Dendritic cell treated with granulocyte-macrophage colony-stimulating factor and Interleukin-4, amounts not matched to agents 40 ng/mL and 50 ng/mL, for 4 days (primary cell): ENCODE results near the gene MIER2.

Experiments
- H3K27ac Mint-ChIP-seq: one replicate; pipeline ENCODE4 v1.8.0; 2022; ENCODE audit warnings: mild to moderate bottlenecking, mixed read lengths
- H3K27me3 Mint-ChIP-seq: one replicate; pipeline ENCODE4 v1.8.0; 2022; ENCODE audit warnings: mild to moderate bottlenecking, mixed read lengths
- H3K36me3 Mint-ChIP-seq: one replicate; pipeline ENCODE4 v1.8.0; 2022; ENCODE audit warnings: low read depth, mixed read lengths
- H3K4me1 Mint-ChIP-seq: one replicate; pipeline ENCODE4 v1.8.0; 2022; ENCODE audit warnings: low read depth, mixed read lengths
- H3K4me3 Mint-ChIP-seq: one replicate; pipeline ENCODE4 v1.8.0; 2022; ENCODE audit warnings: mild to moderate bottlenecking, moderate library complexity, mixed read lengths
- H3K9me3 Mint-ChIP-seq: one replicate; pipeline ENCODE4 v1.8.0; 2022; ENCODE audit warnings: mixed read lengths
- intact Hi-C: fragments of 100-400 bp; cut with micrococcal nuclease; formaldehyde crosslinking; loops from one replicate; pipeline ENCODE4 v1.15.0; 2022

Gene MIER2

DNA sequence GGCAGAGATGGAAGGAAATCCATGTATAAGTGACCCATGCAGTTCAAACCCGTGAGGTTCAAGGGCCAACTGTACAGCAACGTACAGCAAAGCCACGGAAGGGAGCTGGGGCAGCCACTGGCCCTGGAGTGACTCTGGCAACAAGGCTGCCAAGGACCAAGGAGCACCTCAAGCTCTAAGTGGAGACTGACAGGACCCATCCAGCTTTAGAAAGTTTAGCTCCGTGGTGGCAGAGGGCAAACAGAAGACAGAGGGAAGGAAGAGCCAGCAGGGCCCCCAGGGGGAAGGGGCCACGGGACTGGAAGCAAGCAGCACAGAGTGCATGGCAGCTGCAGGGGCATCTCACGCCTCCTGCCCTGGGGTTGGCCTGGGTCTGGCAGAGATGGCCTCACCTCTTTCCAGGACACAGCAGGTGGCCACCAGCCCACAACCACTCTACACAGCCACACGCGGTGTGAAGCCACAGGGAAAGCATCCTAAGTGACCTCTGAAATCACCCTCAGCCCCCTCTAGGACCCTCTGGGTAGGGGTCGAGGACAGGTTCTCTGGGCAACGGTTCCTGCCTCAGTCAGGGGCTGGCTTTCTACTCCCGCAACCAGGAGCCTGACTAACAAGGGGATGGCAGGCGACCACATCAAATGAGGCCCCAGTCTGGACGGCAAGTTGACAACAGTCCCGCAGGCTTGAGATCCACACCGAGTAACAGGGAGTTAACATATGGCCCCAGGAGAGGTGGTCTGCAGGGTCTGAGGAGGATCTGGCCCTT is 3.8 kb downstream of the MIER2 start:
- H3K27me3 Mint-ChIP-seq: peaks cover 10% of the 10 kb centered on the region
- no peaks in the 10 kb centered on the region for H3K9me3 Mint-ChIP-seq
- H3K4me3 Mint-ChIP-seq: no peak overlapping the region
- peak overlapping the region; percentile 27 for H3K27ac Mint-ChIP-seq
- intact Hi-C loops: no loop called here
- H3K4me1 Mint-ChIP-seq: peaks cover 73% of the 10 kb centered on the region
- peaks cover 44% of the 10 kb centered on the region for H3K36me3 Mint-ChIP-seq

- peaks cover 63% of the 10 kb centered on the region for H3K4me1 Mint-ChIP-seq
- H3K27me3 Mint-ChIP-seq: no peaks in the 10 kb centered on the region
- peaks cover 58% of the 10 kb centered on the region for H3K36me3 Mint-ChIP-seq
- H3K9me3 Mint-ChIP-seq: no peaks in the 10 kb centered on the region
- peak overlapping the region; percentile 25 for H3K27ac Mint-ChIP-seq
- H3K4me3 Mint-ChIP-seq: no peak overlapping the region
- intact Hi-C loops: no loop called here
These were observed 5.2 kb downstream of the MIER2 start for GRCh38 chr19:339262-339887.

- Mint-ChIP-seq H3K36me3 (peaks cover 66% of the 10 kb centered on the region), H3K27me3 (no peaks in the 10 kb centered on the region), H3K9me3 (no peaks in the 10 kb centered on the region), H3K4me3 (no peak overlapping the region), H3K27ac (no peak overlapping the region), H3K4me1 (peaks cover 58% of the 10 kb centered on the region)
- intact Hi-C loops: no loop called here
These were observed 6.2 kb downstream of the MIER2 start for GRCh38 chr19:338421-338820.

GRCh38 chr19:336067-336614 is 8.5 kb downstream of the MIER2 start:
- H3K9me3 Mint-ChIP-seq: peaks cover under 1% of the 10 kb centered on the region
- intact Hi-C loops: no loop called here
- H3K4me1 Mint-ChIP-seq: peaks cover 35% of the 10 kb centered on the region
- H3K27me3 Mint-ChIP-seq: no peaks in the 10 kb centered on the region
- no peak overlapping the region for H3K4me3 Mint-ChIP-seq
- peaks cover 62% of the 10 kb centered on the region for H3K36me3 Mint-ChIP-seq
- H3K27ac Mint-ChIP-seq: no peak overlapping the region

DNA sequence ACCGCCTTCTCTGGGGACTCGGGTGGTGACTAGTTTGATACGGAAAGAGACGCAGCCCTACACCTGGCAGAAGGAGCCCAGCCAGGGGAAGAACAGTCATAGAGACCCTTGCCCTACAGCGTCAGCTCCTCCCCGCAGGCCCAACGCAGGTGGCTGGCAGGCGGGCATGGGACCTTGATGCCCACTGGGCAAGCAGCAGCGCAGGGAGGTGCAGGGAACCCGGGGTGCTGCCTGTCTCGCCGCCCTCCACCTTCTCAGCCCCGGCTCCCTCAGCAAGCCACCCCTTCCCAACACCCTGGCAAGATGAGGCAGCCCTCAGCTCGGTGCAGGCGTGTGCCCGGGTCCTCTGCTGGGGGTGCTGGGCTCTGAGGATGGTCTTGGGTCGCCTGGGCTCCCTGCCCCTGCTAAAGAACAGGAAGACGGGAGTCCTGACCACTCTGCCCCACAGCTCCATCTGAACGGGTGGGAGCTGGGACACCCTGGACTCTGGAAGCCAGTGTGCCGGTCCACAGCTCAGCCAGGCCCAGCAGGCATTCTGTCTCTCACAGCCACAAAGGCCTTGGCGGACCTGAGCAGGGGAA is 9.0 kb downstream of the MIER2 start:
- Mint-ChIP-seq H3K4me3 (no peak overlapping the region), H3K27ac (no peak overlapping the region), H3K4me1 (peaks cover 29% of the 10 kb centered on the region), H3K27me3 (no peaks in the 10 kb centered on the region), H3K9me3 (peaks cover 6% of the 10 kb centered on the region), H3K36me3 (peaks cover 56% of the 10 kb centered on the region)
- intact Hi-C loops: no loop called here

DNA sequence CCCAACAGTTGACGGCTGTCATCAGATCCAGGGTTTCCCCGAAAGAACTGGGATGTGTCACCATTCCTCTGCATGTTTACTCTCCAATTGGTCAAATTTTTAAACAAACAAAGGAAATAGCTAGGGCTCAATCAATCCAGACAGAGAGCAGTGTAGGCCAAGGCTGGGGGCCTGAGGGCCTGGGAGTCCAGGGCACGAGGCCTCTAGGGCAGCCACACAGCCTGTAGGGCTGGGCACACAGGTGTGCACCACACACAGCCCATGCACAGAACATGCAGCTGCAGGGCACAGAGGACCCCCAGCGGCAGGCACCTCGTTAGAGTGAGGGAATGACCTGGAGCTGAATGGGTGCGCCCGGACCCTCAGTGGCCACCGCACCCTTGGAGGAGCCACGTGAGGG is 9.5 kb downstream of the MIER2 start:
- intact Hi-C loops: no loop called here
- H3K36me3 Mint-ChIP-seq: peaks cover 52% of the 10 kb centered on the region
- H3K4me1 Mint-ChIP-seq: peaks cover 25% of the 10 kb centered on the region
- H3K9me3 Mint-ChIP-seq: peaks cover 8% of the 10 kb centered on the region
- no peak overlapping the region for H3K4me3 Mint-ChIP-seq
- H3K27ac Mint-ChIP-seq: no peak overlapping the region
- no peaks in the 10 kb centered on the region for H3K27me3 Mint-ChIP-seq

- intact Hi-C loops: no loop called here
- H3K27me3 Mint-ChIP-seq: no peaks in the 10 kb centered on the region
- peaks cover 46% of the 10 kb centered on the region for H3K36me3 Mint-ChIP-seq
- peaks cover 20% of the 10 kb centered on the region for H3K4me1 Mint-ChIP-seq
- peaks cover 11% of the 10 kb centered on the region for H3K9me3 Mint-ChIP-seq
- no peak overlapping the region for H3K27ac Mint-ChIP-seq
- H3K4me3 Mint-ChIP-seq: no peak overlapping the region
These were observed 10.1 kb downstream of the MIER2 start for GRCh38 chr19:334296-335071.

GRCh38 chr19:330503-330902 is 14.1 kb downstream of the MIER2 start:
- peaks cover 29% of the 10 kb centered on the region for H3K9me3 Mint-ChIP-seq
- H3K27ac Mint-ChIP-seq: no peak overlapping the region
- H3K4me3 Mint-ChIP-seq: no peak overlapping the region
- intact Hi-C loops: no loop called here
- no peaks in the 10 kb centered on the region for H3K27me3 Mint-ChIP-seq
- H3K4me1 Mint-ChIP-seq: no peaks in the 10 kb centered on the region
- peaks cover 19% of the 10 kb centered on the region for H3K36me3 Mint-ChIP-seq

- Mint-ChIP-seq H3K36me3 (peaks cover 13% of the 10 kb centered on the region), H3K27me3 (no peaks in the 10 kb centered on the region), H3K4me3 (no peak overlapping the region), H3K4me1 (no peaks in the 10 kb centered on the region), H3K9me3 (peaks cover 29% of the 10 kb centered on the region), H3K27ac (no peak overlapping the region)
- intact Hi-C loops: no loop called here
These were observed 14.7 kb downstream of the MIER2 start for GRCh38 chr19:329876-330275.

DNA sequence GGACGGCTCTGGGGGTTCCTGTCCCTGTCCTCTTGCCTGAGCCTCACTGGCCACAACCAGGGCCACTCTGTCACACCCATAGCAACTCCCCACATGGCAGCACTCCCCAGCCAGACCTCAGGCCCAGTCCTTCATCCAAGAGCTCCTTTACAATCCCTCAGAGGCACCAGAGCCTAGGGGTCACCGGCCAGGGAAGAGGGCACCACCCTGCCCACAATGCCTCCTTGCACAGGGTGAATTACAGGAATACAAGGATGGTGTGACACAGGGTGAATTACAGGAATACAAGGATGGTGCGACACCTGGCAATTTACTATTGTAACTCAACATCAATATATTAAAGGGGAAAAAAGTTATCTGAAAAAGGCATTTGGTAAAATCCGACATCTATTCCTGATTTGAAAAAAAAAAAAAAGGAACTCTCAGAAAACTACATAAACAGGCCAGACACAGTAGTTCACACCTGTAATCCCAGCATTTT is 16.5 kb downstream of the MIER2 start:
- H3K27me3 Mint-ChIP-seq: no peaks in the 10 kb centered on the region
- no peak overlapping the region for H3K4me3 Mint-ChIP-seq
- H3K36me3 Mint-ChIP-seq: no peaks in the 10 kb centered on the region
- no peaks in the 10 kb centered on the region for H3K4me1 Mint-ChIP-seq
- no peak overlapping the region for H3K27ac Mint-ChIP-seq
- intact Hi-C loops: no loop called here
- H3K9me3 Mint-ChIP-seq: peaks cover 29% of the 10 kb centered on the region

DNA sequence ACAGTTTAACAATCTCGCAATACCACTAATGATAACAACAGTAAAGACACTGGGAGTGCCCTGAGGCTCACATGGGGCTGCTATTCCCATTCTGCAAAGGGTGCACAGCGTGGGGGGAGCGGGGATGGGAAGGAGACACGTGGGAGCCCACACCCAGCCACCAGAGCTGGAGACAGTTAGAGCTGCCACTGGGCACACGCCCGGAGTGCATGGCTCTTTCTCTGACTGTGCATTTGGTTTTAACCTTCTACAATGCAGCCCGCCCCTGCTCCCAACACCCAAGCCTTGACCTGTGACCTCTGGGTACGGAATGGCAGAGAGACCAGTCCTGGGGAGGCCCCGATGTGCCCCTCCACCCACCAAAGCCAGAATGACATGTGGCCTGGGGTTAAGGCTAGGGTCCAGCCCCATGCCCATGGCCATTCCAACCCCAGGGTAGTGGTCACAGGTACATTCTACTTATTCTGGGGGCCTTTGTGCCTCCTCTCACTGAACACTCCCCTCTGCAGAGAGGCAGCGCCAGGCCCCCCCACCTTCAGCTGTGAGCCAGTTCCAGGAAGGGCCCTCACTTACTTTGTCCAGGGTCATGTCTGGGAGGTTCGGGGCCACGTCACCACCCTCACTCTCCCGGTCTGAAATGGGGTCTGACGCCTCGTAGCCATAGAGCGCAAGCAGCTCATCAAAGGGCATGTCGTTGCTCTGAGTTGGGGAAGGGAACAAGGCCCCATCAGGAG is 17.1 kb downstream of the MIER2 start:
- Mint-ChIP-seq H3K9me3 (peaks cover 29% of the 10 kb centered on the region), H3K4me1 (no peaks in the 10 kb centered on the region), H3K27ac (no peak overlapping the region), H3K4me3 (no peak overlapping the region), H3K27me3 (no peaks in the 10 kb centered on the region), H3K36me3 (no peaks in the 10 kb centered on the region)
- intact Hi-C loops: no loop called here

DNA sequence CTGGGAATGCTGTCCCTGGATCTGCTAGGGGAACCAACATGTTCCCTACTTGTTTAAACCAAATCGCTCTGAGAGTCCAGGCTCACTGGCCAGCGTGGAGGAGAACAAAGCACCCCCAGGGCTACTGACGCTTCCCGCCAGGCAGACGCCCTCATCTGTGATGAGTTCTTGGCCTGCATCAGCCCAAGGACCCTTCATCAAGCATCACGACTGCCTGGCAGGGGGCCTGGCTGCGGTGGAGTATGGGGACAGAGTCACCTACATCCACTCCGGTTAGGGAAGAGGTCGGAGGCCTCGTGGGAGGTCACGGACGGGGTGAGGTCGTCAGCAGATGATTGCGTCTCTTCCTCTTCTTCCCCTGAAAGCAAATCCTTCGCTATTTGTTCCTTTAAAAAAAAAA is 17.7 kb downstream of the MIER2 start:
- Mint-ChIP-seq H3K36me3 (no peaks in the 10 kb centered on the region), H3K27ac (no peak overlapping the region), H3K4me1 (no peaks in the 10 kb centered on the region), H3K27me3 (no peaks in the 10 kb centered on the region), H3K4me3 (no peak overlapping the region), H3K9me3 (peaks cover 29% of the 10 kb centered on the region)
- intact Hi-C loops: no loop called here

DNA sequence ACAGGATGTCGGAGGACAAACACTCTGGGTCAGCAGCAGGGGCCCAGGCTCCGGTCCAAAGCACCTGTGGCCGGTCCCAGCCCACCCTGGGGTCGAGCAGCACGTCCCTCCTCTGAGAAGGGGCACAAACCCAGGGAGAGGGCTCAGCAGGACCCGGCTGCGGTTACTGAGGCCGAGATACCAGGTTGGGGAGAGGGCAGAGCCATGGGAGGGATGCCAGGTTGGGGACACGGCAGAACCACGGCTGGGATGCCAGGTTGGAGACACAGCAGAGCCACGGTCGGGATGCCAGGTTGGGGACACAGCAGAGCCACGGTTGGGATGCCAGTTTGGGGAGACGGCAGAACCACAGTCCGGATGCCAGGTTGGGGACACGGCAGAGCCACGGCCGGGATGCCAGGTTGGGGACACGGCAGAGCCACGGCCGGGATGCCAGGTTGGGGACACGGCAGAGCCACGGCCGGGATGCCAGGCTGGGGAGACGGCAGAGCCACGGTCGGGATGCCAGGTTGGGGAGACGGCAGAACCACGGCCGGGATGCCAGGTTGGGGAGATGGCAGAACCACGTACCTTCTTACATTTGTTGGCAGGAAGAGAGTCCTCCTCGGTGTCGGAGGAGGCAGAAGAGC is 18.5 kb downstream of the MIER2 start:
- Mint-ChIP-seq H3K27me3 (no peaks in the 10 kb centered on the region), H3K4me1 (no peaks in the 10 kb centered on the region), H3K9me3 (peaks cover 28% of the 10 kb centered on the region), H3K36me3 (peaks cover 4% of the 10 kb centered on the region), H3K4me3 (no peak overlapping the region), H3K27ac (no peak overlapping the region)
- intact Hi-C loops: no loop called here
